Right lobe of liver (tissue), 6 donors: Measurements from ENCODE around the gene CLMN. TPM values are rescaled to one million over a fixed set of nuclear protein-coding genes. Genes with fewer than 3 reads are reported as not detected.
"Not testable (repeated sequence)": the region's sequence is repeated elsewhere in the genome, so short reads cannot be mapped to it uniquely, and the experiment has no call there.

Source experiments
- ATAC-seq, 4 donors: fragments of 200-7000 bp; cut with Tn5 transposase; one replicate each; pipeline ENCODE4 v1.9.1; 2020; ENCODE audit warnings: mild to moderate bottlenecking in 4 of 4, moderate library complexity in 4 of 4
- DNase-seq, 3 donors: peaks; one replicate each; pipeline ENCODE4 v3.0.0-alpha.2; 2020
- H3K27ac ChIP-seq, 3 donors: fragments of 200-600 bp; one replicate each; pipeline ENCODE4 v1.8.0; 2022
- H3K27me3 ChIP-seq, 2 donors: fragments of 200-600 bp; one replicate each; pipeline ENCODE4 v1.8.0; 2022
- H3K36me3 ChIP-seq, 4 donors: fragments of 200-600 bp; sonication (generic) in 1 of 4; one replicate each; pipeline versions ENCODE4 v1.5.1 to v1.8.0; 2017 to 2022; ENCODE audit warnings: control low read depth in 1 of 4
- H3K4me1 ChIP-seq, 4 donors: fragments of 200-600 bp; sonication (generic) in 1 of 4; one replicate each; pipeline versions ENCODE4 v1.5.1 to v1.8.0; 2017 to 2022; ENCODE audit warnings: control low read depth in 1 of 4
- H3K4me3 ChIP-seq, 3 donors: fragments of 200-600 bp; one replicate each; pipeline ENCODE4 v1.8.0; 2022
- H3K9me3 ChIP-seq, 4 donors: fragments of 200-600 bp; sonication (generic) in 1 of 4; one replicate each; pipeline versions ENCODE4 v1.5.1 to v1.8.0; 2017 to 2022; ENCODE audit warnings: control low read depth in 1 of 4
- POLR2A ChIP-seq: fragments of 450-650 bp; IDR thresholded peaks from one replicate; pipeline ENCODE4 v1.6.1; 2017; ENCODE audit warnings: antibody characterized with exemption, mild to moderate bottlenecking
- WGBS: methylation state at CpG from one replicate; pipeline ENCODE4 v1.1.6; 2018; ENCODE audit warnings: low coverage, low lambda C conversion rate; ENCODE audit not compliant: insufficient coverage; ENCODE audit errors: missing lambda C conversion rate; 5-methylcytosine and 5-hydroxymethylcytosine counted together
- intact Hi-C, 2 donors: fragments of 100-400 bp; cut with DNase I; formaldehyde crosslinking; loops; one replicate each; pipeline versions ENCODE4 v1.11.2 to v1.14.1; 2022
- total RNA-seq, 6 experiments: library from RNA; depleted of rRNA in 2 of 6; stranded (reverse); fragments of >200 nt in 2 of 6; fragmentation: NEBNext Ultra II Directional in 3 of 6; extraction: Animal tissue kit (Norgen Biotek cat#: 25700) in 3 of 6; gene quantifications; one replicate each; pipeline versions ENCODE4 v1.1.0 to v1.2.4, GENCODE V29; 2016 to 2023
- TF ChIP-seq, protein P1 (sequence below), 4 donors: fragments of 200-600 bp in 3 of 4; fragments of 450-650 bp in 1 of 4; IDR thresholded peaks; one replicate each; pipeline versions ENCODE4 v1.5.1 to v1.8.0; 2016 to 2022; ENCODE audit warnings: antibody characterized with exemption in 4 of 4, mild to moderate bottlenecking in 2 of 4
- donor health status: DM: no; HTN: yes; CAD: no.
- donor health status: DM: no; HTN: no; CAD: no.
- donor health status: DM: no; HTN: no; CAD: no.
- donor health status: DM: no; HTN: yes; CAD: no.
- donor health status: DM: no; HTN: yes; CAD: no.

The CLMN gene
- total RNA-seq, 6 experiments from 2014 or later, result 18.4 to 91.8 (median 47.8) TPM

- no peak for DNase-seq
- WGBS, result 46% methylated on average over 1 of the region's 1 CpG
- no peaks in the 10 kb centered on the region for H3K27me3 ChIP-seq
- ATAC-seq, result no peak
- H3K36me3 ChIP-seq, result no peaks in the 10 kb centered on the region
- intact Hi-C loops, result no loop called here
- peaks cover 0 to 4% (median 0%) of the 10 kb centered on the region in 4 donors for H3K9me3 ChIP-seq
- H3K27ac ChIP-seq, result no peak overlapping the region
- peaks cover 0 to 53% (median 21%) of the 10 kb centered on the region in 4 donors for H3K4me1 ChIP-seq
- H3K4me3 ChIP-seq, result no peak overlapping the region
- TF ChIP-seq POLR2A, result no peak
- TF ChIP-seq, protein P1, sequence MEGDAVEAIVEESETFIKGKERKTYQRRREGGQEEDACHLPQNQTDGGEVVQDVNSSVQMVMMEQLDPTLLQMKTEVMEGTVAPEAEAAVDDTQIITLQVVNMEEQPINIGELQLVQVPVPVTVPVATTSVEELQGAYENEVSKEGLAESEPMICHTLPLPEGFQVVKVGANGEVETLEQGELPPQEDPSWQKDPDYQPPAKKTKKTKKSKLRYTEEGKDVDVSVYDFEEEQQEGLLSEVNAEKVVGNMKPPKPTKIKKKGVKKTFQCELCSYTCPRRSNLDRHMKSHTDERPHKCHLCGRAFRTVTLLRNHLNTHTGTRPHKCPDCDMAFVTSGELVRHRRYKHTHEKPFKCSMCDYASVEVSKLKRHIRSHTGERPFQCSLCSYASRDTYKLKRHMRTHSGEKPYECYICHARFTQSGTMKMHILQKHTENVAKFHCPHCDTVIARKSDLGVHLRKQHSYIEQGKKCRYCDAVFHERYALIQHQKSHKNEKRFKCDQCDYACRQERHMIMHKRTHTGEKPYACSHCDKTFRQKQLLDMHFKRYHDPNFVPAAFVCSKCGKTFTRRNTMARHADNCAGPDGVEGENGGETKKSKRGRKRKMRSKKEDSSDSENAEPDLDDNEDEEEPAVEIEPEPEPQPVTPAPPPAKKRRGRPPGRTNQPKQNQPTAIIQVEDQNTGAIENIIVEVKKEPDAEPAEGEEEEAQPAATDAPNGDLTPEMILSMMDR (IDR thresholded peaks at IDR 0.05), result no peak
Observed at GRCh38 chr14:95141684-95142083, 178.0 kb downstream of the CLMN start.

GRCh38 chr14:95140060-95140858 lies 179.4 kb downstream of the CLMN start:
- Histone ChIP-seq H3K27me3 (no peaks in the 10 kb centered on the region), H3K4me1 (peaks cover 0 to 46% (median 16%) of the 10 kb centered on the region in 4 donors), H3K27ac (peak overlapping the region in 1 of 3 donors; percentile 22), H3K9me3 (peaks cover 0 to 4% (median 0%) of the 10 kb centered on the region in 4 donors), H3K36me3 (no peaks in the 10 kb centered on the region), H3K4me3 (no peak overlapping the region)
- TF ChIP-seq, protein P1 (IDR thresholded peaks at IDR 0.05), result no peak
- TF ChIP-seq POLR2A, result no peak
- ATAC-seq (peak in 1 of 4 donors; percentile 36), DNase-seq (no peak)
- intact Hi-C loops, result no loop called here
- 69% methylated on average over 5 of the region's 5 CpGs for WGBS

DNA sequence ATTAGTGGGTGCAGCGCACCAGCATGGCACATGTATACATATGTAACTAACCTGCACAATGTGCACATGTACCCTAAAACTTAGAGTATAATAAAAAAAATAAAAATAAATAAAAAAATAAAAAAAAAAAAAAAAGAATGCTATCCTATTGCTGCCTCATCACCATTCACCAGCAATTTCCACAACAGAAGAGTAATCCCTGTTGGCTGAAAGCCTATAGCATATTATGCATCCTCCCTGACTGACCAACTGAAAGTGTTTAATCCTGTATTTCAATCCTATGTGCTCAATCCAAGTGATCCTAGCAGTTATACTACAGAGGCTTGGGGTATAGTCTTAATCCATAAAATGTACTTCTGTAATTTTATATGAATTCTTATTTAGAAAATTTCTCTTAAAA lies 180.8 kb downstream of the CLMN start:
- intact Hi-C loops, result no loop called here
- no peaks in the 10 kb centered on the region for H3K9me3 ChIP-seq
- TF ChIP-seq, protein P1 (IDR thresholded peaks at IDR 0.05), result no peak
- no peak for TF ChIP-seq POLR2A
- H3K36me3 ChIP-seq, result no peaks in the 10 kb centered on the region
- DNase-seq (no peak), ATAC-seq (peak in 1 of 4 donors; percentile 10)
- no peak overlapping the region for H3K4me3 ChIP-seq
- no peaks in the 10 kb centered on the region for H3K27me3 ChIP-seq
- H3K27ac ChIP-seq, result no peak overlapping the region
- no CpG with 5 or more reads among the region's 1 CpG for WGBS
- H3K4me1 ChIP-seq, result peaks cover 0 to 44% (median 16%) of the 10 kb centered on the region in 4 donors

- ATAC-seq, H3K27ac ChIP-seq, intact Hi-C loops, H3K4me3 ChIP-seq, DNase-seq, H3K27me3 ChIP-seq, H3K36me3 ChIP-seq, H3K9me3 ChIP-seq: not testable (repeated sequence)
- peaks cover 0 to 40% (median 15%) of the 10 kb centered on the region in 4 donors for H3K4me1 ChIP-seq
- WGBS, result 57% methylated on average over 4 of the region's 5 CpGs
Observed at GRCh38 chr14:95138455-95138854, 181.3 kb downstream of the CLMN start.

DNA sequence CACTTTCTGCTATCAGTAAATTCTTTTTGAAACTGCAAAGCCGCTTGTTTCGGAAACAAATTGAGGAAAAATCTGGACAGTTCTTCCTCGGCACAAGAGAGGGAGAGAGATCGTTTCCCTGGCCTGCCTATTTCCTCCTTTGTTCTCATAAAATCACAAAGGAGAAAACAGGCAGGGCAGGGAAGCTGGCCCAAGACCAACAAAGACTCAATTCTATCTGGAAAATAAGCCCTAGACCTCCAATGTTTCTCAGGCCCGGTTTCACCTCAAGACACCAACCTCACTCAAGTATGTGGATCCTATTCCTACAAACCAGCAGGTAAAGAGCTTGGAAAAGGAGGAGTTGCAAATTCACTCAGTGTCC lies 181.9 kb downstream of the CLMN start:
- H3K4me3 ChIP-seq, result no peak overlapping the region
- H3K27ac ChIP-seq, result no peak overlapping the region
- H3K36me3 ChIP-seq, result peaks cover 0 to 6% (median under 1%) of the 10 kb centered on the region in 4 donors
- TF ChIP-seq, protein P1 (IDR thresholded peaks at IDR 0.05), result no peak
- TF ChIP-seq POLR2A, result no peak
- intact Hi-C loops, result no loop called here
- WGBS, result 60% methylated on average over 5 of the region's 5 CpGs
- peaks cover 0 to 33% (median 14%) of the 10 kb centered on the region in 4 donors for H3K4me1 ChIP-seq
- DNase-seq, result no peak
- H3K27me3 ChIP-seq, result no peaks in the 10 kb centered on the region
- peak in 2 of 4 donors; percentile 10 to 41 for ATAC-seq
- no peaks in the 10 kb centered on the region for H3K9me3 ChIP-seq
